ENCODE results near the gene SELPLG. TPM values are rescaled to one million over a fixed set of nuclear protein-coding genes. Genes with fewer than 3 reads are reported as not detected.
A peak's percentile ranks its signal among the peaks of the same experiment; 100 is the strongest.
"Not testable (repeated sequence)": the region's sequence is repeated elsewhere in the genome, so short reads cannot be mapped to it uniquely, and the experiment has no call there.

Gene SELPLG
- total RNA-seq, 1 donor from 2014 or later = not detected

DNA sequence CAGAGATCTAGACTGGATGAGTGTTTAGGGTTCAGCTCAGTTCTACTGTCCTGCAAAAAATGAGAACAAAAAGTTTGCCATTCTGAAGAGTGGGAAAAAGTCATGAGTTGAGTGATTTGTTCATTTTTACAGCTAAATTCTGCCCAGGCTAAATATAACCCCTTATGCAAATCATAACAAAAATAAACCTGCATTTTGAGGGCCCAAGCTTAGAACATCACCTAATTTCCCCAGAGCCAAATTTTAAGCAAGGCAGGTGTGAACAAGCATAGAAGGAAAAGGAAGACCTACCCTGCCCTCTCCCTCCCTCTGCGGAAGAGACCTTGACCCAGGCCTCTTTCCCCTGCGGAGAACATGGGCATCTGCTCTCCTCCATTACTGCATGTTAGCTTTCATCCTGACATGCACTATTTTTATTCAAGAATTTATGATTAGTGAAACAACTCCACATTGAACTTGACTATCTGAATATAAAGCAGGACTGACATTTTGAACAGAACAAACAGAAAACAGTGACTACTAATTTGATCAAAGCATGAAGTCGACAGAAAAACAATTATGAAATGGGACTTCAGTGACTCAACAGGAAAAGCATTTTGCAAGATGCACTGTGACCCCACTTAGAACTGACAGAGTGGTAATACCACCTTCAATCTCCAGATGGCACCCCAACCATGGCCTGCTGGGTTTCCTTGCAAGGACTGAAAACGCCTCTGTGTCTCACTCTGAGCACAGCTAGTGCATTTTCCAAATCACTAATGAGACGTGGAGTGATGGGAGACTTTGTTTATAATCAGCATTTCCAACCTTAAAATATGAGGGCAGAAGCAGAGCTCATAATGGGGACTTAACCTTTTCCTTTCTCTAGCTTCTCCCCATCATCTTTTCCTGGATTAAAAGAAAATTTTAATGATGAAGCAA lies 30.9 kb upstream of the SELPLG start:
- Histone ChIP-seq H3K27ac (no peak overlapping the region), H3K36me3 (peaks cover 7% of the 10 kb centered on the region), H2AFZ (replicated peaks) (no peak overlapping the region), H3F3A (ENCODE audit: low read depth) (peaks cover 24% of the 10 kb centered on the region), H3K4me1 (peaks cover 21% of the 10 kb centered on the region), H3K4me3 (no peak overlapping the region), H3K9me3 (ENCODE audit: low read depth) (no peaks in the 10 kb centered on the region), H3K79me2 (ENCODE audit: low read depth) (peaks cover 43% of the 10 kb centered on the region), H3K9ac (no peak overlapping the region), H3K27me3 (no peaks in the 10 kb centered on the region), H3K4me2 (no peak overlapping the region), H4K20me1 (ENCODE audit: low read depth) (peaks cover 36% of the 10 kb centered on the region)
- H3K4me3 Mint-ChIP-seq = peak overlapping the region; percentile 71
- peaks cover 51% of the 10 kb centered on the region for H3K4me1 Mint-ChIP-seq
- H3K36me3 Mint-ChIP-seq = peaks cover 17% of the 10 kb centered on the region
- H3K27me3 Mint-ChIP-seq (ENCODE audit: insufficient read depth, low read depth) = no peaks in the 10 kb centered on the region
- H3K9me3 Mint-ChIP-seq = no peaks in the 10 kb centered on the region
- no peak for TF ChIP-seq EZH2phosphoT487 (IDR thresholded peaks at IDR 0.05)
- TF ChIP-seq CTCF (IDR thresholded peaks at IDR 0.05) = peak; percentile 89
- no peak for TF ChIP-seq EZH2 (IDR thresholded peaks at IDR 0.05)
- peak overlapping the region; percentile 92 for H3K27ac Mint-ChIP-seq
- peak; percentile 86 for DNase-seq (ENCODE audit: low spot score)

DNA sequence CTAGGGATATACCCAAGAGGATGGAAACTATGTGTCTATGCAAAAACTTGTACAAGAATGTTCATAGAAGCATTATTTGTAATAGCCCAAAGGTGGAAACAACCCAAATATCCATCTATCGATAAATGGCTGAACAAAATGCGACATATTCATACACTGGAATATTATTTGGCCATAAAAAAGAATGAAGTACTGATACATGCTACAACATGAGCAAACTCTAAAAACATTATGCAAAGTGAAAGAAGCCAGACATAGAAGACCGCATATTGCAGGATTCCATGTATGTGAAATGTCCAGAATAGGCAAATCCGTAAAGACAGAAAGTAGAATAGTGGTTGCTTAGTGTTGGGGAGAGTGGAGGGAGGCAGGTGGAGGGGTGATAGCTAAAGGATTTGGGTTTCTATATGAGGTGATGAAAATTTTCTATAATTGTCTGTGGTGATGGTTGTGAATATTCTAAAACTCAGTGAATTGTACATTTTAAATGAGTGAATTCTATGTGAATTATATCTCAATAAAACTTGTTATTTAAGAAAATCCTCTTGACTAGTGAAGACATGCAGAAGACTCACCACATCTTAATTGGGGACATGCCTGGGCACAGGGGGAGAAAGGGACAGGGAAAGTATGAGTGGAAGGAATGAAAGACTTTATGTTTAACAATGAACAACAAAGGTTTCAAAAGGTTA lies 29.8 kb upstream of the SELPLG start:
- Histone ChIP-seq H3K4me3 (no peak overlapping the region), H3K9ac (no peak overlapping the region), H3K79me2 (ENCODE audit: low read depth) (peaks cover 32% of the 10 kb centered on the region), H3K4me2 (no peak overlapping the region), H2AFZ (replicated peaks) (no peak overlapping the region), H3K27ac (no peak overlapping the region), H3F3A (ENCODE audit: low read depth) (peaks cover 24% of the 10 kb centered on the region), H4K20me1 (ENCODE audit: low read depth) (peaks cover 36% of the 10 kb centered on the region), H3K4me1 (peaks cover 21% of the 10 kb centered on the region), H3K9me3 (ENCODE audit: low read depth) (no peaks in the 10 kb centered on the region), H3K36me3 (peaks cover 8% of the 10 kb centered on the region), H3K27me3 (no peaks in the 10 kb centered on the region)
- Mint-ChIP-seq H3K4me1 (peaks cover 48% of the 10 kb centered on the region), H3K9me3 (no peaks in the 10 kb centered on the region), H3K36me3 (peaks cover 23% of the 10 kb centered on the region), H3K4me3 (no peak overlapping the region), H3K27ac (no peak overlapping the region), H3K27me3 (ENCODE audit: insufficient read depth, low read depth) (no peaks in the 10 kb centered on the region)
- TF ChIP-seq EZH2 (IDR thresholded peaks at IDR 0.05) = no peak
- no peak for DNase-seq (ENCODE audit: low spot score)

DNA sequence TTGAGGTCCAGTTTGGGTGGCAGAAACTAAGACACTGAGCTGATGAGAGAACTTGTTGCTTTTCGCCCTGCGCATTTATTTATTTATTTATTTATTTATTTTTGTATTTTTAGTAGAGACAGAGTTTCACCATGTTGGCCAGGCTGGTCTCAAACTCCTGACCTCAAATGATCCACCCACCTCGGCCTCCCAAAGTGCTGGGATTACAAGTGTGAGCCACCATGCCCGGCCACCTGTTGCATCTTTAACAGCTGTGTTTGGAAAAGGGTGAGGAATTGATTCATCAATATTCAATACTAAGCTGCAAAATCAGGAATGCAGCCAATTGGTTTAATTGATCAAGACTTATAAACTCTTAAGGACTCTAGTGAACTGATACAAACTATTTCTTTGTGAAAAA lies 24.4 kb upstream of the SELPLG start:
- not testable (repeated sequence) for DNase-seq (ENCODE audit: low spot score); H3K4me3 ChIP-seq; H3K9ac ChIP-seq; H3K27ac ChIP-seq; H3K9me3 ChIP-seq (ENCODE audit: low read depth); H2AFZ ChIP-seq (replicated peaks); H3K79me2 ChIP-seq (ENCODE audit: low read depth); H3K27me3 Mint-ChIP-seq (ENCODE audit: insufficient read depth, low read depth); H3K27me3 ChIP-seq; H3K9me3 Mint-ChIP-seq; H3K4me2 ChIP-seq; H3K4me3 Mint-ChIP-seq
- H3K4me1 Mint-ChIP-seq = peaks cover 28% of the 10 kb centered on the region
- peaks cover 45% of the 10 kb centered on the region for H3K36me3 Mint-ChIP-seq
- H3K27ac Mint-ChIP-seq = peak overlapping the region; percentile 92
- peaks cover 15% of the 10 kb centered on the region for H3K36me3 ChIP-seq
- H3K4me1 ChIP-seq = peaks cover 15% of the 10 kb centered on the region
- peaks cover 17% of the 10 kb centered on the region for H3F3A ChIP-seq (ENCODE audit: low read depth)
- H4K20me1 ChIP-seq (ENCODE audit: low read depth) = peaks cover 10% of the 10 kb centered on the region

DNA sequence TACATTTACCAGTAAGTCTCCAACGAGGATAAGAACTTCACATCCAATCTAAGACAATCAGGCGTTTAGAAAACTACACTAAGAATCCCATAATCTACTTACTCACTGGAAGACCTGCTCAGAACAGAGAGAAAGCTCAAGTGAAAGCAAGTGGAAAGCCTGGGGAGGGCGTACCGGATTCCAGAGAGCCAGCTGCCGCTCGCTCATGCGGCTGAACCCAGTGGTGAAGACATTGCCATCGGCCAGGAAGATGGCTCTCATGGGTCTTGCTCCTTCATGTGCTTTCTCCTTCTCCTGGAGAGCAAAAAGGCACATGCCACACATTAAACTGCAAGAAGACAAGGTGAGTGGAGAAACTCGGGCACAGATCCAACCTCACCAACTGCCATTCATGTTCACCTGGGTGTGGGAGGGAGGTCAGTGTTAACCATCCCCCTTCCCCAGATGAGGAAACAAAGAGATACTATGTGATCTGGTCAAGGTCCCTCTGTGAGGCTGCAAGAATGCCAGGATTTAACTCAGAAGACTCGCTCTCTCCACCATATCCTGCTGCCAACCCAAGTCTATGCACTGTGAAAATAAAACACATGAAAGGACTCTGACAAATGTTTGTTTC lies 23.5 kb upstream of the SELPLG start:
- no peaks in the 10 kb centered on the region for H3K27me3 ChIP-seq
- H3F3A ChIP-seq (ENCODE audit: low read depth) = peaks cover 17% of the 10 kb centered on the region
- H3K9ac ChIP-seq = no peak overlapping the region
- no peak overlapping the region for H2AFZ ChIP-seq (replicated peaks)
- H4K20me1 ChIP-seq (ENCODE audit: low read depth) = peaks cover 9% of the 10 kb centered on the region
- Mint-ChIP-seq H3K27ac (peak overlapping the region; percentile 92), H3K36me3 (peaks cover 45% of the 10 kb centered on the region), H3K4me1 (peaks cover 26% of the 10 kb centered on the region), H3K9me3 (no peaks in the 10 kb centered on the region), H3K27me3 (ENCODE audit: insufficient read depth, low read depth) (peaks cover 8% of the 10 kb centered on the region), H3K4me3 (peak overlapping the region; percentile 8)
- no peaks in the 10 kb centered on the region for H3K9me3 ChIP-seq (ENCODE audit: low read depth)
- peak; percentile 77 for DNase-seq (ENCODE audit: low spot score)
- peak overlapping the region; percentile 78 for H3K27ac ChIP-seq
- H3K4me3 ChIP-seq = peak overlapping the region; percentile 4
- H3K4me2 ChIP-seq = no peak overlapping the region
- H3K4me1 ChIP-seq = peaks cover 15% of the 10 kb centered on the region
- TF ChIP-seq EZH2 (IDR thresholded peaks at IDR 0.05) (no peak), EZH2phosphoT487 (IDR thresholded peaks at IDR 0.05) (no peak), CTCF (IDR thresholded peaks at IDR 0.05) (no peak)
- H3K36me3 ChIP-seq = peaks cover 15% of the 10 kb centered on the region
- H3K79me2 ChIP-seq (ENCODE audit: low read depth) = no peaks in the 10 kb centered on the region

GRCh38 chr12:108656247-108656646 lies 22.6 kb upstream of the SELPLG start:
- H3K9me3 ChIP-seq (ENCODE audit: low read depth); H3K27me3 ChIP-seq; H2AFZ ChIP-seq (replicated peaks); H3K9me3 Mint-ChIP-seq; H3K4me3 ChIP-seq; DNase-seq (ENCODE audit: low spot score); H3K9ac ChIP-seq; H3K27me3 Mint-ChIP-seq (ENCODE audit: insufficient read depth, low read depth); H3K79me2 ChIP-seq (ENCODE audit: low read depth); H4K20me1 ChIP-seq (ENCODE audit: low read depth): not testable (repeated sequence)
- H3K27ac ChIP-seq = peak overlapping the region; percentile 58
- H3K36me3 Mint-ChIP-seq = peaks cover 41% of the 10 kb centered on the region
- peaks cover 15% of the 10 kb centered on the region for H3K4me1 ChIP-seq
- H3K4me3 Mint-ChIP-seq = peak overlapping the region; percentile 73
- peaks cover 26% of the 10 kb centered on the region for H3K4me1 Mint-ChIP-seq
- peak overlapping the region; percentile 35 for H3K4me2 ChIP-seq
- H3F3A ChIP-seq (ENCODE audit: low read depth) = peaks cover 17% of the 10 kb centered on the region
- peaks cover 16% of the 10 kb centered on the region for H3K36me3 ChIP-seq
- peak overlapping the region; percentile 98 for H3K27ac Mint-ChIP-seq

GRCh38 chr12:108655812-108656175 lies 22.1 kb upstream of the SELPLG start:
- not testable (repeated sequence) for H3K27me3 Mint-ChIP-seq (ENCODE audit: insufficient read depth, low read depth); H3K27me3 ChIP-seq; H3K27ac ChIP-seq; H3K9me3 Mint-ChIP-seq; H3K4me3 Mint-ChIP-seq; H4K20me1 ChIP-seq (ENCODE audit: low read depth); H3K4me2 ChIP-seq; H3K9me3 ChIP-seq (ENCODE audit: low read depth); H3K79me2 ChIP-seq (ENCODE audit: low read depth); H3K9ac ChIP-seq; H3K4me3 ChIP-seq; H3K27ac Mint-ChIP-seq; DNase-seq (ENCODE audit: low spot score); H2AFZ ChIP-seq (replicated peaks)
- H3K4me1 ChIP-seq = peaks cover 15% of the 10 kb centered on the region
- H3F3A ChIP-seq (ENCODE audit: low read depth) = peaks cover 17% of the 10 kb centered on the region
- peaks cover 26% of the 10 kb centered on the region for H3K4me1 Mint-ChIP-seq
- peaks cover 39% of the 10 kb centered on the region for H3K36me3 Mint-ChIP-seq
- H3K36me3 ChIP-seq = peaks cover 17% of the 10 kb centered on the region

Data from neural progenitor cell (in vitro differentiated cells).